ENCODE data around the gene ME3. TPM values are rescaled to one million over a fixed set of nuclear protein-coding genes. Genes with fewer than 3 reads are reported as not detected.

Gene ME3
- total RNA-seq, 4 donors from 2014 or later: 28.2 to 60.7 (median 46.0) TPM

DNA sequence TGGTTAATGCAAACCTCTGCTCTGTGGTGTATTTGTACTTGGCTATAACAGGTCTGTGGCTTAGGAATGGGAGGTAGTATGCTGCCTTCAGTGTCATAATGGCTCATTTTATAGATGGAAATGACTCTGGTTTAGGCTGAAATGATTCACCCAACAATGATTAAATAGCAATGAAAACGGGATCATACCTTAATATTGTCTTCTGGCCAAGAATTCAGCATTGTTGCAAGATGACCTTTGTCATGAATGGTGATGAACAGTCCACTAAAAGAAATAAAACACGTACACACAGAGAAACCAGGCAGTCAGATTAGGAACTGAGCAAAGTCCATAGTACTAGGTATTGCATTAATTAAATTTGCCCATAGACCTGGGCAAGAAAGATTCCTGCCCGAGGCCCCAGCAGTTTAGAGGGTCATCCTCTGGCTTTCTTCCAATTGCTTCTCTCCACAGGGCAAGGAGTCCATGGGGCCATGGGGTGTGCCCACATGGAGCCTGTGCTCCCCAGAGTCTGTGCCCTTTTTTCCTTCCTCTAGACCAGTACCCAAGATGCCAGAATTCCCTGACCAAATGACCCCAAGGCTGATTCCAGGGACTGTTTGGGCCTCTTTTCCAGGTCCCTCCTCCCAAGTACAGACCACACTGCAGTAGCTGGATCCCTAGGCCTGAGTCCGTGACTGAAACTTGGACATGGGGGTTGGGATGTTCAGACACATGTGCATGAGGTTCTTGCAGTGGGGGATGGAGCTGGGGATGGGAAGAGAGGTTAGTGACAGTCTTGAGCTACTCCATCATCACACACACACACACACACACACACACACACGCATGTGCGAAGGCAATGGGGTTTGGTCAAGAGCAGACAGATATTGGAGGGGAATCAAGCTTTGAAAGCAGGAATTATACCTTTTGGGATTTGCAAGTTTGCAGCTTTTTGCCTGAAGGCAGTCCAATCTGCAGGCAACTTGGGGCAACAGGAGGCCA is 163.5 kb downstream of the ME3 start:
- TF ChIP-seq CTCF (IDR thresholded peaks at IDR 0.05; ENCODE audit: low read depth): no peak

- TF ChIP-seq CTCF (IDR thresholded peaks at IDR 0.05; ENCODE audit: low read depth): no peak
Measured at GRCh38 chr11:86507249-86507845, 165.1 kb downstream of the ME3 start.

GRCh38 chr11:86506235-86506634 is 166.2 kb downstream of the ME3 start:
- TF ChIP-seq CTCF (IDR thresholded peaks at IDR 0.05; ENCODE audit: low read depth): no peak

GRCh38 chr11:86503131-86503530 is 169.3 kb downstream of the ME3 start:
- no peak for TF ChIP-seq CTCF (IDR thresholded peaks at IDR 0.05; ENCODE audit: low read depth)

DNA sequence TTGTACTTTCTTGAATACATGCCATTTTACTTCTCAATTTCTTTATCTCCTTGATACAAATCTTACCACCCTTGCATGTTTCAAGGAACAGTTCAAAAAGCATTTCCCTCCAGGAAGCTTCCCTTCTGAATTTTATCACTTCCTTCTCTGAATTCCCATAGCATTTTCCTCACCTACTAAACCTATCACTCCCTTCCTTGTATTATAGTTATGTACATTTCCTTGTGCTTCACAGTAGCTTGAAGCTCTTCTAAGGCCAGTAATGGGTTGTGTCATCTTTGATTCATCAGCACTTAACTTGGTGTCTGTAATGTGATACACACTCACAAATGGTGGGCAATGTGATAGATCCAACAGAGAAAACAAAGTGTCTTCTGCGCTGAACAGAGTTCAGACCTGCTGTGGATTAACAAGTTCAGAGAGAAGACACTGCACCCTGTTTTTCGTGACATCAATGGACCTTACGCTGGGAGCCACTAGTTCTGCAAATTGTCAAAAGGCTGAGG is 170.2 kb downstream of the ME3 start:
- no peak for TF ChIP-seq CTCF (IDR thresholded peaks at IDR 0.05; ENCODE audit: low read depth)

DNA sequence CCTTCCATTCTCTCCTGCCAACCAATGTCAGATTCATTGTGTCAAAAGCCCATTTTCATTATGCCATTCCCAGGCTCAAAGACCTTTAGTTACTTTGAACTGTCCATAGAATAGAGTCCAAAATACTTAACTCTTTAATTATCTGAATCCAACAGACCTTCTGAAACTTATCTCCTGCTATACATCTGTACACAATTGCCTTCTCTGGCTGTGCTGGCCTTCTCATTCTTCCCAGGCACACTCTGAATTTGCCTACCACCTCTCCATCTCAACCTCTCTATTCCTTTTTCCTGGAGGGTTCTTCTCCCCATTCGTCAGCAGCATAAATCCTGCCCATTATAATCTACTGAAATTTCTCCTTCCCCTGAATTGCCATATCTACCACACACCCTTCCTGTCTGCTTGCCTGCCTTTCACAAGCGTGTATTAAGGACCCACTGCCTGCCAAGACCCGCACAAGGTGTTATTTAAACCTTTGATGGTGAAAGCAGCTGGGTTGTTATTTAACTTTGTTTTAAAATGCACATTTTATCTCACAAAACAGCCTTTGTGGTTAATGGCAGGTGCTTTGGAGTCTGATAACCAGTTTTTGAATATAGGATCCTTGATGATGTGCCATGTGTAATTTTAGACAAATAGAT is 171.8 kb downstream of the ME3 start:
- no peak for TF ChIP-seq CTCF (IDR thresholded peaks at IDR 0.05; ENCODE audit: low read depth)

DNA sequence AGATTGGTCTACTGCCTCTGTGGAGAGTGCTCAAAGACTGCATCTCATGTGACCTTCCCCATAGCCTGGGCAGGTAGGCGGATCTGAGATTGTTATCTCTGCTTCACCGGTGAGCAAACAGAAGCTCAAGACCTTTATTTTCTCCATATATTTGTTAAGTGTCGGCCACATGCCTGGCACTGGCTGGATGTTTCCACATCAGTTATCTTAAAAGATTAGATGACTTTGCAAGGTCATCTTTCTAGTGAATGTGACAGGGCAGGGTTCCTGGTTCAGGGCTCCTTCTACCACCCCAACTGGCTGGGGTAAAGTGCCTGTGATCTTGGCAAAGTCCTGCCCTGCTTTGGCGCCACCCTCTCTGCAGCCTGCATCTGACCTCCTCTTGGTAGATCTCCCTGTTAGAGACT is 172.7 kb downstream of the ME3 start:
- no peak for TF ChIP-seq CTCF (IDR thresholded peaks at IDR 0.05; ENCODE audit: low read depth)
